Measurements from ENCODE around the gene KRT40.

- TF ChIP-seq TAF1 (IDR thresholded peaks at IDR 0.05; ENCODE audit: low read depth) (no peak), MAX (IDR thresholded peaks at IDR 0.05) (no peak), EP300 (IDR thresholded peaks at IDR 0.05; ENCODE audit: borderline replicate concordance) (no peak), RAD21 (IDR thresholded peaks at IDR 0.05; ENCODE audit: low read depth) (no peak), REST (IDR thresholded peaks at IDR 0.05; ENCODE audit: low read depth) (no peak), FOXM1 (IDR thresholded peaks at IDR 0.05; ENCODE audit: borderline replicate concordance, low read depth) (no peak), ZBTB7A (IDR thresholded peaks at IDR 0.05; ENCODE audit: low read depth) (no peak), TCF12 (IDR thresholded peaks at IDR 0.05; ENCODE audit: low read depth) (no peak)
These were observed 32.6 kb upstream of the KRT40 start for GRCh38 chr17:41016578-41017215.

All from Ishikawa (cell line).